ENCODE measurements around the gene SMS. TPM values are rescaled to one million over a fixed set of nuclear protein-coding genes. Genes with fewer than 3 reads are reported as not detected.

The SMS gene
- total and polyA plus RNA-seq, 11 donors: 24.0 to 109 (median 50.2) TPM

GRCh38 chrX:21966866-21967265 is 26.4 kb downstream of the SMS start:
- intact Hi-C loops (cut with DNase I): no loop called here
- WGBS, 4 donors: 86 to 96% (median 92%) methylated on average over 9 of the region's 9 CpGs
- TF ChIP-seq CTCF (IDR thresholded peaks at IDR 0.05): no peak
- no peak for TF ChIP-seq POLR2A (IDR thresholded peaks at IDR 0.05)
- DNase-seq (no peak), ATAC-seq (no peak)
- H3K27ac ChIP-seq: no peak overlapping the region
- no peaks in the 10 kb centered on the region for H3K9me3 ChIP-seq
- H3K4me1 ChIP-seq: peaks cover 0 to 6% (median 0%) of the 10 kb centered on the region in 12 donors
- no peak overlapping the region for H3K4me3 ChIP-seq
- H3K36me3 ChIP-seq: peaks cover 0 to 26% (median 5%) of the 10 kb centered on the region in 9 donors
- no peaks in the 10 kb centered on the region for H3K27me3 ChIP-seq

- peaks cover 0 to 6% (median 0%) of the 10 kb centered on the region in 12 donors for H3K4me1 ChIP-seq
- no peaks in the 10 kb centered on the region for H3K27me3 ChIP-seq
- H3K36me3 ChIP-seq: peaks cover 0 to 28% (median 5%) of the 10 kb centered on the region in 9 donors
- 75 to 84% (median 78%) methylated on average over 7 of the region's 7 CpGs for WGBS, 4 donors
- H3K27ac ChIP-seq: no peak overlapping the region
- TF ChIP-seq POLR2A (IDR thresholded peaks at IDR 0.05): no peak
- TF ChIP-seq CTCF (IDR thresholded peaks at IDR 0.05): no peak
- no peaks in the 10 kb centered on the region for H3K9me3 ChIP-seq
- no peak for DNase-seq
- intact Hi-C loops (cut with DNase I): no loop called here
- no peak overlapping the region for H3K4me3 ChIP-seq
- ATAC-seq: no peak
Measured at GRCh38 chrX:21968333-21968732, 27.8 kb downstream of the SMS start.

GRCh38 chrX:21970326-21970725 is 29.8 kb downstream of the SMS start:
- H3K27me3 ChIP-seq: no peaks in the 10 kb centered on the region
- TF ChIP-seq CTCF (IDR thresholded peaks at IDR 0.05) (no peak), POLR2A (IDR thresholded peaks at IDR 0.05) (no peak)
- no peaks in the 10 kb centered on the region for H3K9me3 ChIP-seq
- ATAC-seq (no peak), DNase-seq (no peak)
- H3K36me3 ChIP-seq: peaks cover 0 to 33% (median 8%) of the 10 kb centered on the region in 9 donors
- intact Hi-C loops (cut with DNase I): loop anchor here in 3 of 10 donors (10.0 kb wide), 4 partner anchors 126 to 1446 kb away; partner anchors contain the start of gene SMPX (in 1 of the 3)
- H3K27ac ChIP-seq: no peak overlapping the region
- WGBS, 4 donors: 86 to 96% (median 91%) methylated on average over 4 of the region's 4 CpGs
- H3K4me1 ChIP-seq: peaks cover 0 to 13% (median 0%) of the 10 kb centered on the region in 12 donors
- no peak overlapping the region for H3K4me3 ChIP-seq

DNA sequence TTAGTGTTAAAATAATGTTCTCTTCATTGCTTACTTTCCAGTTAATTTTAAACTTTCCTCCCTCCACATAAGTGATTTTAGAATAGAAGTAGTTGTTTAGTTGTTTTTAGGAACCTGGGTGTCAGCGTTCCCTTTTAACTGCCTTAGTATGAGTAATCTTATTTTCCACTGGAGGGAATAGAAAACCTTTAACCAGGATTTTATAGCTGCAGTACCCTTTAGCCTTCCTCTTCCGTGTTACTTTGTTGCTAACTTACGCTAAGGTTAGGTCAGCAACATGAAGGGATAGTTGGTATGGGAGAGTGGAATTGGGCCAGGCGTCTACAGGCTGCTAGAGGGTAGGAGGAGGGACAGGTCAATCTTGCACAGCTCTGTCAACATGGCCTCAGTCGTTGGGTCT is 31.5 kb downstream of the SMS start:
- intact Hi-C loops (cut with DNase I): loop anchor here in 3 of 10 donors (10.0 kb wide), 4 partner anchors 127 to 1447 kb away; partner anchors contain the start of gene SMPX (in 1 of the 3)
- Histone ChIP-seq H3K27me3 (no peaks in the 10 kb centered on the region), H3K9me3 (no peaks in the 10 kb centered on the region), H3K36me3 (peaks cover 0 to 45% (median 21%) of the 10 kb centered on the region in 9 donors), H3K4me3 (no peak overlapping the region), H3K27ac (no peak overlapping the region), H3K4me1 (peaks cover 0 to 13% (median 0%) of the 10 kb centered on the region in 12 donors)
- 75 to 94% (median 85%) methylated on average over 5 of the region's 5 CpGs for WGBS, 4 donors
- ATAC-seq (no peak), DNase-seq (no peak)
- no peak for TF ChIP-seq POLR2A (IDR thresholded peaks at IDR 0.05)
- TF ChIP-seq CTCF (IDR thresholded peaks at IDR 0.05): no peak

All from heart left ventricle (tissue), 16 donors.